ENCODE results near the gene SLC9A1.

The SLC9A1 gene

GRCh38 chr1:27097484-27097917 lies 57.4 kb downstream of the SLC9A1 start:
- POLR2A ChIA-PET: no interaction called here
- peak; percentile 81 for DNase-seq (ENCODE audit: extremely low spot score)
- CTCF ChIA-PET: interaction anchor here (0.6 to 15.4 kb wide), 30 partner anchors 9 to 495 kb away, joined by 3 to 356 read pairs (median 4); no protein-coding TSS in a partner anchor
- peak; percentile 93 for TF ChIP-seq CTCF (IDR thresholded peaks at IDR 0.05; ENCODE audit: control extremely low read depth, extremely low read depth, low read depth, missing control alignments)

GRCh38 chr1:27095576-27095975 lies 59.3 kb downstream of the SLC9A1 start:
- ChIA-PET POLR2A (no interaction called here), CTCF (interaction anchor here (1.0 to 15.4 kb wide), 10 partner anchors 11 to 262 kb away, joined by 3 to 356 read pairs (median 5); no protein-coding TSS in a partner anchor)
- no peak for DNase-seq (ENCODE audit: extremely low spot score)
- no peak for TF ChIP-seq CTCF (IDR thresholded peaks at IDR 0.05; ENCODE audit: control extremely low read depth, extremely low read depth, low read depth, missing control alignments)

GRCh38 chr1:27092888-27093287 lies 62.0 kb downstream of the SLC9A1 start:
- no peak for DNase-seq (ENCODE audit: extremely low spot score)
- ChIA-PET CTCF (interaction anchor here (1.4 to 15.4 kb wide), 4 partner anchors 10 to 204 kb away, joined by 6 to 356 read pairs (median 114); no protein-coding TSS in a partner anchor), POLR2A (no interaction called here)
- TF ChIP-seq CTCF (IDR thresholded peaks at IDR 0.05; ENCODE audit: control extremely low read depth, extremely low read depth, low read depth, missing control alignments): no peak

- DNase-seq (ENCODE audit: extremely low spot score): no peak
- ChIA-PET CTCF (interaction anchor here (1.1 to 15.4 kb wide), 4 partner anchors 9 to 44 kb away, joined by 3 to 356 read pairs (median 11); no protein-coding TSS in a partner anchor), POLR2A (no interaction called here)
- no peak for TF ChIP-seq CTCF (IDR thresholded peaks at IDR 0.05; ENCODE audit: control extremely low read depth, extremely low read depth, low read depth, missing control alignments)
These were observed 64.0 kb downstream of the SLC9A1 start for GRCh38 chr1:27090911-27091310.

GRCh38 chr1:27087371-27088220 lies 67.3 kb downstream of the SLC9A1 start:
- CTCF ChIA-PET: interaction anchor here (1.2 to 1.5 kb wide), 3 partner anchors 10 to 43 kb away, joined by 5 to 7 read pairs (median 6); no protein-coding TSS in a partner anchor
- POLR2A ChIA-PET: no interaction called here
- DNase-seq (ENCODE audit: extremely low spot score): no peak
- TF ChIP-seq CTCF (IDR thresholded peaks at IDR 0.05; ENCODE audit: control extremely low read depth, extremely low read depth, low read depth, missing control alignments): no peak

DNA sequence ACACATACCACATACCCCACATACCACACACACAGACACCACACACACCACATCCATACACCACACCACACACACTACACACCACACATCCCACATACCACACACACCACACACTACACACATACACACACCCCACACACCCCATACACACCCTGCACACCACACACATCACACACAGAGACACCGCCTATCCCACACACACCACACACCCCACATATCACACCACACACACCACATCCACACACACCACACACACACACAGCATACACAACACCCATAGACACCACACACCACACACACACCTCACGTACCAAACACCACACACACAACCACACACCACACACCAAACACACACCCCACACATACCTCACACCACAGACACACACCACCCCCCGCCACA lies 68.3 kb downstream of the SLC9A1 start:
- ChIA-PET CTCF (interaction anchor here (1.5 kb wide), 2 partner anchors 11 to 42 kb away, joined by 5 to 6 read pairs; no protein-coding TSS in a partner anchor), POLR2A (no interaction called here)
- no peak for TF ChIP-seq CTCF (IDR thresholded peaks at IDR 0.05; ENCODE audit: control extremely low read depth, extremely low read depth, low read depth, missing control alignments)
- no peak for DNase-seq (ENCODE audit: extremely low spot score)
